SK-N-MC (cell line): ENCODE results near the gene NTN5.

Experiments used
- EZH2 ChIP-seq: fragments of 200-600 bp; sonication (generic); IDR thresholded peaks from one replicate; pipeline ENCODE4 v1.6.1; 2017; ENCODE audit warnings: antibody characterized with exemption
- POLR2AphosphoS5 ChIP-seq: IDR thresholded peaks from 2 replicates; pipeline ENCODE4 v1.6.1; 2012; ENCODE audit warnings: mild to moderate bottlenecking, low read depth, low read length, borderline replicate concordance

- TF ChIP-seq EZH2 (no peak), POLR2AphosphoS5 (no peak)
Observed at GRCh38 chr19:48689449-48689848, 16.6 kb upstream of the NTN5 start.
